Astrocyte (in vitro differentiated cells and primary cell): ENCODE results near the gene PKD2L2.

ENCODE experiments used
- EZH2 ChIP-seq: IDR thresholded peaks from 2 replicates; pipeline ENCODE4 v1.6.1; 2012; ENCODE audit warnings: mild to moderate bottlenecking, low read length, inconsistent platforms; ENCODE audit not compliant: insufficient read depth
- TF ChIP-seq, protein P1 (sequence below): IDR thresholded peaks from 2 replicates; pipeline ENCODE4 v1.5.1; 2011; ENCODE audit warnings: low read depth, mild to moderate bottlenecking, inconsistent platforms, low read length, moderate library complexity; ENCODE audit not compliant: insufficient read depth

DNA sequence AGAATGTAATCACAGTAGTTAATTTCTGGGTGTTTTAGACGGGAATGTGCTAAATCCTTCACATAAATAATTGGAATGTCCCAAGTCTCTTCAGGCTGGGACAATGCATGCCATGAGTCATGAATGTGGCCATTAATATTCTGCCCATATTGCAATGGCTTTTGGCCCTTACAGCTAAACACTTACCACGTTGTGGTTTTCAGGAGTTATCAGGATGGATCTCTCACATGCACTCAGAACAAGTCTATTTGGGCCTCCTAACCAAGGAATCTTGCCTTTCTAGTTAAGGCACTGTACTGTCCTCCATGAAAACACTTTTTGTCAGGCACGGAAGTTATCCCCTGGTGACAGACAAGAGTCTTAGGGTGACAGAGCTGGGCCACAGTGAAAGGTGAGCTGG, 32.7 kb downstream of the PKD2L2 start:
- TF ChIP-seq EZH2 = no peak
- TF ChIP-seq, protein P1, sequence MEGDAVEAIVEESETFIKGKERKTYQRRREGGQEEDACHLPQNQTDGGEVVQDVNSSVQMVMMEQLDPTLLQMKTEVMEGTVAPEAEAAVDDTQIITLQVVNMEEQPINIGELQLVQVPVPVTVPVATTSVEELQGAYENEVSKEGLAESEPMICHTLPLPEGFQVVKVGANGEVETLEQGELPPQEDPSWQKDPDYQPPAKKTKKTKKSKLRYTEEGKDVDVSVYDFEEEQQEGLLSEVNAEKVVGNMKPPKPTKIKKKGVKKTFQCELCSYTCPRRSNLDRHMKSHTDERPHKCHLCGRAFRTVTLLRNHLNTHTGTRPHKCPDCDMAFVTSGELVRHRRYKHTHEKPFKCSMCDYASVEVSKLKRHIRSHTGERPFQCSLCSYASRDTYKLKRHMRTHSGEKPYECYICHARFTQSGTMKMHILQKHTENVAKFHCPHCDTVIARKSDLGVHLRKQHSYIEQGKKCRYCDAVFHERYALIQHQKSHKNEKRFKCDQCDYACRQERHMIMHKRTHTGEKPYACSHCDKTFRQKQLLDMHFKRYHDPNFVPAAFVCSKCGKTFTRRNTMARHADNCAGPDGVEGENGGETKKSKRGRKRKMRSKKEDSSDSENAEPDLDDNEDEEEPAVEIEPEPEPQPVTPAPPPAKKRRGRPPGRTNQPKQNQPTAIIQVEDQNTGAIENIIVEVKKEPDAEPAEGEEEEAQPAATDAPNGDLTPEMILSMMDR = no peak
